CD4-positive, alpha-beta T cell treated with Interleukin-12 subunit alpha and Interleukin-12 subunit beta, for 1 hour (primary cell): ENCODE data around the gene DTX2.
"Not testable (repeated sequence)": the region's sequence is repeated elsewhere in the genome, so short reads cannot be mapped to it uniquely, and the experiment has no call there.

Source experiments
- DNase-seq: peaks from one replicate; pipeline ENCODE4 v3.0.0-alpha.2; 2020

The DTX2 gene

DNA sequence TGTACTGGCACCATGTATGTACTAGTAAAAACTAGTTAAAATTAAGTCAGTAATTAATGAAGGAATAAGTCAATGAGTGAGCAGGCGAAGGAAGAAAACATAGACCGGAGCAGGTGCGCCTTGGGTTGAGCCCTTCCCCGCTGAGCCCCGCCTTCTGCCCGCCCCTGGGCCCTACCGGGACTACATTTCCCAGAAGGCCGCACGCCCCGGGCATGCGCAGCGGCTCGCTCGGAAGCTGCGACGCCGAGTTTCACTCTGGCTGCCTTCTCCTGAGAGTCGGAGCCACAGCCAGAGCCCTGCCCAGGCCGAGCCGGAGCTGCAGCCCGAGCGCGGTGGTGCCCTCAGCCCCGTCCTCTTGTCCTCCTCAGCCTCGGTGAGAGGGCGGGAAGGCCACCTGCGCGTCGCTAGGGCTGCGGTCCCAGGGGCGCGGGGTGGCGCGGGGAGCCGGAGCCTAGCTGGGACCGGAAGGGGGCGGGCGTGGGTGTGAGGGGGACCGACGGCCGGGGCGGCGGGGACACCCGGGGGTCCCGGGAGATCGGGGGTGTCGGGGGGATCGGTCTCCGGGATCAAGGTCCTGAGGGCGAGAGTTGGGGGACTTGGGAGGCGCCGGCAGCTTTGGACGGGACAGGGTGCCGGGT lies at the start of gene DTX2:
TSS of gene DTX2 (plus strand) at position 246 of the 638 bp plus-strand sequence. CDS start 18,801 bp downstream, outside the sequence.
- DNase-seq: peak; percentile 52

DNA sequence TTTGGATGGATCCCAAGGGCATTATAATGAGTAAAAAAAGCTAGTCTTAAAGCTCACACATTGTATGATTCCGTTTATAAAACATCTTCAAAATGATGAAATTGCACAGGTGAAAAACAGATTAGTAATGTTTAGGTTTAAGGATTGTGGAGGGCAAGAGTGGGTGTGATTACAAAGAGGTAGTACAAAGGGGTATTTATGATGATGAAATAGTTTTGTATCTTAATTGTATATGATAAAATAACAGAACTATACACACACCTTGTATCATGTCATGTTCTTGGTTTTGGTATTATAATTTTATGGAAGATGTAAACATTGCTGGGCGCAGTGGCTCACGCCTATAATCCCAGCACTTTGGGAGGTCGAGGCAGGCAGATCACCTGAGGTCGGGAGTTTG lies 49.3 kb upstream of the DTX2 start:
- no peak for DNase-seq

GRCh38 chr7:76417654-76418310 lies 43.7 kb upstream of the DTX2 start:
- not testable (repeated sequence) for DNase-seq

- not testable (repeated sequence) for DNase-seq
Observed at GRCh38 chr7:76421097-76421496, 40.4 kb upstream of the DTX2 start.

- DNase-seq: no peak
Observed at GRCh38 chr7:76423666-76424412, 37.7 kb upstream of the DTX2 start.

DNA sequence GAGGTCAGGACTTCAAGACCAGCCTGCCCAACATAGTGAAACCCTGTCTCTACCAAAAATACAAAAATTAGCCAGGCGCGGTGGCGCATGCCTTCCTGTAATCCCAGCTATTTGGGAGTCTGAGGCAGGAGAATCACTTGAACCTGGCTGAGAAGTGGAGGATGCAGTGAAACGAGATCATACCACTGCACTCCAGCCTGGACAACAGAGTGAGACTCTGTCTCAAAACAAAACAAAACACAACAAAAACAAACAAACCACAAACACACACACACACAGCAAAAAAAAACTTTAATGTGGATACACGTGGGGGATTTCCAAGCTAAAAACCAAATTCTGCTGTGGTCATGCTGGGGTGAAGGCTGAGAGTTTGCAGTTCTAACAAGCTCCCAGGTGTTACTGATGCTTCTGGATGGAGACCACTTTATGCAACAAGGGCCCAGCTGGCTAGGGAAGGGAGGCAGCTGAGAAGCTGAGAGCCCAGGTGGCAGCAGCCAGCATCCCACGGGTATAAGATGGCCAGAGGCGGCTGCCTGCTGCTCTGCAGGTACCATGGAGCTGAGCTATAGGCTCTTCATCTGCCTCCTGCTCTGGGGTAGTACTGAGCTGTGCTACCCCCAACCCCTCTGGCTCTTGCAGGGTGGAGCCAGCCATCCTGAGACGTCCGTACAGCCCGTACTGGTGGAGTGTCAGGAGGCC lies 36.9 kb upstream of the DTX2 start, which contains the start of gene ZP3:
TSS of gene ZP3 (plus strand) at position 538 of the 699 bp plus-strand sequence. CDS start at position 553, 15 bp downstream.
- DNase-seq: no peak

- no peak for DNase-seq
Observed at GRCh38 chr7:76425156-76425555, 36.4 kb upstream of the DTX2 start.

- not testable (repeated sequence) for DNase-seq
Observed at GRCh38 chr7:76425558-76425957, 36.0 kb upstream of the DTX2 start.

- no peak for DNase-seq
Observed at GRCh38 chr7:76426246-76426645, 35.3 kb upstream of the DTX2 start.

GRCh38 chr7:76427635-76428034 lies 33.9 kb upstream of the DTX2 start:
- DNase-seq: no peak

DNA sequence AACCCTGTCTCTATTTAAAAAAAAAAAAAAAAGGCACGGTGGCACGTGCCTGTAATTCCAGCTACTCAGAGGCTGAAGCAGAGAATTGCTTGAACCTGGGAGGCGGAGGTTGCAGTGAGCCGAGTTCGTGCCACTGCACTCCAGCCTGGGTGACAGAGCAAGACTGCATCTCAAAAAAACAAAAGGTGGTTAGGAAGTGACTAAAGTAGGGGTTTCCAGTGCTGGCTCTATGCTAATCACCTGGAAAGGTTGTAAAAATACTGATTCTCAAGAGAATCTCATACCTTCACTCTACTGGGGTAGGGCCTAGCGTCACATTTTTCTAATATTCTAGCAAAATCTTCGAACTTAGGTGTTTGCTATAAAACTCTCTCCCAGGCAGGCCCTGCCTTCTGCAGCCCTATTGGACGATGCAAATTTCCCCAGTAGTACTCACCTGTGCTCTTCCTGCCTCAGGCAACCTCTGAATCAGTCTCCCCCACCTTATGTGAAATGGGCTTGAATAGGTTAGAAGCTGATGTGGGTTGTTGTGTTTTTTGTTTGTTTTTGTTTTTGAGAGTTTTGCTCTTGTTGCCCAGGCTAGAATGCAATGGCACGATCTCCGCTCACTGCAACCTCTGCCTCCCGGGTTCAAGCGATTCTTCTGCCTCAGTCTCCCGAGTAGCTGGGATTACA lies 33.2 kb upstream of the DTX2 start:
- no peak for DNase-seq

GRCh38 chr7:76428868-76429805 lies 32.4 kb upstream of the DTX2 start:
- DNase-seq: no peak

GRCh38 chr7:76430211-76430610 lies 31.3 kb upstream of the DTX2 start:
- no peak for DNase-seq

DNA sequence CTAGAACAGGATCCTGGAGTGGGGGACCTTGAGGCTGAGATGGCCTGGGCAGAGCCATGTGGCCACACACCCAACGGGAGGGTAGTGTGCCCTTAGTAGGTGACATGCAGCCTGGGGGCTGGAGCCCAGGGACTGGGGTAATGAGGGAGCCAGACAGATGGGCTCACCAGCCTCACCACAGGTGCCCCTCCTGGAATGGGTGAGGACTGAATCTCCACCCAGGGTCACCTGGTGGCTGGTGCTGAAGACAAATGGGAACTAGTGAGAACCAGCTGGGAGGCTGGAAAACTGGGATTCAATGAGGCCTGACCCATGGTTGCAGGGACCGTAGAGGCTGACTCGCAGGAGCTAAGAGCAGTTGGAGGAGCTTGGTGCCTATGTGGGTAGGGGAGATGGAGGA lies 30.7 kb upstream of the DTX2 start:
- no peak for DNase-seq

- DNase-seq: peak; percentile 60
Observed at GRCh38 chr7:76437873-76438272, 23.6 kb upstream of the DTX2 start.

GRCh38 chr7:76439120-76439888 lies 22.2 kb upstream of the DTX2 start:
- not testable (repeated sequence) for DNase-seq

GRCh38 chr7:76440404-76440803 lies 21.1 kb upstream of the DTX2 start:
- not testable (repeated sequence) for DNase-seq

DNA sequence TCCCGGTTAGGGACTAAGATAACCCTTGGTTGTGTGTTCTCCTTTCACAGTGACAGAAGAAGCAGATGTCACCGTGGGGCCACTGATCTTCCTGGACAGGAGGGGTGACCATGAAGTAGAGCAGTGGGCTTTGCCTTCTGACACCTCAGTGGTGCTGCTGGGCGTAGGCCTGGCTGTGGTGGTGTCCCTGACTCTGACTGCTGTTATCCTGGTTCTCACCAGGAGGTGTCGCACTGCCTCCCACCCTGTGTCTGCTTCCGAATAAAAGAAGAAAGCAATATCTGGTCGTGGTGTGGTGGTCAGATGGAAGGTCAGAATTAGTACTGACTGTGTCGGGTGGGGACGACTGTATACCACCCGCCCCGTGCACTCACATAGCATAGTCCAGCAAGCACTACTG lies 19.7 kb upstream of the DTX2 start:
- not testable (repeated sequence) for DNase-seq

DNA sequence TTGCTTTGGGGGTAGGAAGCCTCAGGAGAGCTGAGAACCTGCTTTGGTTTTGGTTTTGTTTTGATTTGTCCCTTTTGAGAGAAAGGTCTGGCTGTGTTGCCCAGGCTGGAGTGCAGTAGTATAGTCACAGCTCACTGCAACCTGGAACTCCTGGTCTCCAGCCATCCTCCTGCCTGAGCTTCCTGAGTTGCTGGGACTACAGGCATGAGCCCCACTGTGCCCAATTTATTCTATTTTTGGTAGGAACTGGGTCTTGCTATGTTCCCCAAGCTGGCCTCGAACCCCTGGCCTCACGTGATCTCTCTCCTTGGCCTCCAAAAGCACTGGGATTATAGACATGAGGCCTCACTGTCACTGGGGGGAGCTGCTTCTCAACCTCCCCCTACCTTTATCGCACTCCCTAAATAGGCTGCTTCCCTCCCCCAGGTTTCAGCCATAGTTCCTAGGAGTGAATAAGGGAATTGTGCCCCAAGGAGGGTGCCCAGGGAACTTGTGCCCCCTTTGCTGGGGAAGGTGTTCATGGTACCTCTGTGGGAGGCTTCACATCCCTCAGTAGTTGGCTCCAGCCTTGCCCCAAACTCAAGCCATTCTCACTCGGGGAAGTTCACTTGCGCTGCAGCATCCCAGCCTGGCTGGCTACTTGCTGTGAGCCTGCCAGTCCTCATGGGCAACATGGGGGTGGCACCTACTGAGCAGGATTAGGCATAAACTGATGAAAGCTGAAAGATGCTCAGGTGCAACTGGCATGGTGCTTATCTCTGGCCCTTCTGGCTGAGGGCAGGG lies 18.7 kb upstream of the DTX2 start:
- DNase-seq: not testable (repeated sequence)

DNA sequence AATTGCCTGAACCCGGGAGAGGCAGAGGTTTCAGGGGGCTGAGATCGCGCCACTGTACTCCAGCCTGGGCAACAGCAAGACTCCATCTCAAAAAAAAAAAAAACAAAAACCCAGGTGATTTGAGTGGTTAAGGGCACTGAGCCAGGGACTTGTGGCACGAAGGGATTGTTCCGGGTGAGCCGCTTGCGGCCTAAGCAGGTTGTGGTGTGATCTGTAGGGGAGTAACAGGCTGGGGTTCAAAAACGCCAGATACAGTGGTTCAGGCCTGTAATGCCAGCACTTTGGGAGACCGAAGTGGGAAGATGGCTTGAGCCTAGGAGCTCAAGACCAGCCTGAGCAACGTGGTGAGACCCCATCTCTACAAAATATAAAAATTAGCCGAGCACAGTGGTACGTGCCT lies 17.7 kb upstream of the DTX2 start:
- DNase-seq: peak; percentile 16
